GM12872 (cell line): ENCODE data around the gene PPARA.

Experiments
- CTCF ChIP-seq: IDR thresholded peaks from 3 replicates; pipeline ENCODE4 v1.5.1; 2011; ENCODE audit warnings: low read depth, mild to moderate bottlenecking, low read length, moderate library complexity; ENCODE audit not compliant: insufficient read depth

The PPARA gene

GRCh38 chr22:46220921-46221320 lies 70.6 kb downstream of the PPARA start:
- no peak for TF ChIP-seq CTCF

DNA sequence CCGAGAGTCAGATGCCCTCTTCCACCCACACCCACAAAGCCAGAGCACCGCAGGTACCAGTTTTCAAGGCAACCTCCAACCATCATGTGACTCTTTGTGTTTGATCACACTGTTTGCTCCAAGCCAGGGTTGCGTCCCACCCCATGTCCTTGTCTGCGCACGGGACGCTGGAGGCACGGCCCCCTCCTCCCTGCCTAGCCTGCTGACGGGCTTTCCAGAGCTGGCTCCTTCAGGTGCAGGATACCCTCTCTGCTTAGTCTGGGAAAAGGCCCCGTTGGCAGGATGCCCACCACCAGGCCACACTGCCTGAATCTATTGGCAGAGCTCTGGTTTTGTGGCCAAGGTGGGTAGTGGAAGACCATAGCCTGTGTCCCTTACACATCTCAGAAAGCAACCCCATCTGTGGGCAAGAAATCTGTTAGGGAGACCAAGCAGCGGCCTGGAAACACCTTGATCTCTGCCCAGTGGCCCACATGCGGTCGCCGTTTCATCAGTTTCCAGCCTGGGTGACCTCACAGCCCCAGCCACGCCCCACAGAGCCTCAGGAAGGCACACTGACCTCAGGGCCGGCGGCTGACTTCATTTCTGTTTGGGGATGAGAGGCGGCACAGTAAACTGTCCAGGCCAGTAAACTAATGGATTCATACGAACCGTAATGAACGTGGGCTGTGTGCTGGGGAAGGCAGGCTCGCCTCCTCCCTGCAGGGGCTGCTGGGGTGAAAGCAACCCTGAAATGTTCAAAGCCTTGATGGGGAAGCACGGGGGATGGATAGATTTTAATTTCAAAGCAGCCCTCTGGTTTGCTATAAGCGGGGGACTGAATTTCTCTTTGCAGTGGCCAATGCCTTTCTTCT lies 73.9 kb downstream of the PPARA start:
- no peak for TF ChIP-seq CTCF

- TF ChIP-seq CTCF: no peak
Measured at GRCh38 chr22:46224898-46225290, 74.6 kb downstream of the PPARA start.

DNA sequence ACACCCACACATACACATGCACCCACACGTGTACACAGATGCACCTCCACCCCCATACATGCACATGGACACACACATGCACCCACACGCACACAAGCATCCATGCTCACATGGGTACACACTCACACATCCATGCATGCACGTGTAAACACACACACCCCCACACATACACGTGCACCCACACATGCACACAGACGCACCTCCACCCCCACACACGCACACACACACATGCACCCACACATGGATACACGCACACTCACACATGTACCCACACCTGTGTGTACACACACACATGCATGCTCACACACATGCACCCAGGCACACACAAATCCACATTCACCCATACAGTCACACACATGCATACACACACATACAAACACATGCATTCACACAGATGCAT lies 75.3 kb downstream of the PPARA start:
- TF ChIP-seq CTCF: no peak

DNA sequence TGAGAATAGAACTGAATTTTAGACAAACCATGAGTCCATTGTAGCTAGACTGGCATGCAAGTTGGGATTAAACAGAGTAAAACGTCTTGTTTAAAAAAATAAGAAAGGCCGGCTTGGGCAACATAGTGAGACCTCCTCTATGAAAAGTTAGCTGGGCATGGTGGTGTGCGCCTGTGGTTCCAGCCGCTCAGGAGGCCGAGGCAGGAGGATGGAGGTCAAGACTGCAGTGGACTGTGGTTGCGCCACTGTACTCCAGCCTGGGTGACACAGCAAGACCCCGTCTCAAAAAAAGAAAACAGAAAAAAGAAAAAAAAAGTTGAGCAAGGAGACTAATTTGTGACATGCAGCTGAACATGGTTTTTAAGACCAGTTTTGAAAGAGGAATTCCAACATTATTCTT lies 76.3 kb downstream of the PPARA start:
- no peak for TF ChIP-seq CTCF

GRCh38 chr22:46229701-46230100 lies 79.4 kb downstream of the PPARA start:
- no peak for TF ChIP-seq CTCF

DNA sequence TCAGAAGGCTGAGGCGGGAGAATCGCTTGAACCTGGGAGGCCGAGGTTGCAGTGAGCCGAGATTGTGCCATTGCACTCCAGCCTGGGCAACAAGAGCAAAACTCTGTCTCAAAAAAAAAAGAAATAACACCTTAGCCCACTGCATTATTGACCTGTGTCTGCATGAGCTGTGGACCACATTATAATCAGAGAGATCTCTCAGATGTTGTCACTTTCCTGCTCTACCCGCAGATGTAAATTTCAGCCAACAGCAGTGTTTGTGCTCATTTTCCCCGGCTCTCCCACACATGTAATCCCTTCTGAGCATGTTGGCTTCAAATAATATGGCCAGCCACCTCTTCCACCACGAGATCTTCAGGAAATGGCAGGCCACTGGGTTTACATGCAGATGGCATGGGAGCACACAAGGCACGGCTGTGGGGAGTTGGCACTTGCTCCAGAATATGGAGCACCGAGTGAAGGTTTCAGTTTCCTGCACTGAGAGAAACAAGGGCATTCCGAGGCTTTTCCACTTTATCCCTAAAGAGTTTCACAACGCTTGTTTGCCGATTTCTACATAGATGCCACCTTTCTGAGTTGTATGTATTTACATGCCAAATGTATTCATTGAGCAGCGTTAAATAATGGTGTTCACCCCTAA lies 80.1 kb downstream of the PPARA start:
- TF ChIP-seq CTCF: no peak
